Measurements from ENCODE around the gene BCL2L1. TPM values are rescaled to one million over a fixed set of nuclear protein-coding genes. Genes with fewer than 3 reads are reported as not detected.

BCL2L1 gene
- total RNA-seq, 1 donor from 2014 or later = 57.2 TPM

GRCh38 chr20:31738729-31739549, 16.3 kb upstream of the BCL2L1 start, which contains the start of gene TPX2:
Gene TPX2 (plus strand): TSS chr20:31739290. CDS start chr20:31757477, 18,187 bp downstream.
- intact Hi-C loops (cut with DNase I) = no loop called here
- TF ChIP-seq CTCF (IDR thresholded peaks at IDR 0.05) (peak in 1 of 3 experiments; percentile 19), POLR2AphosphoS5 (IDR thresholded peaks at IDR 0.05; ENCODE audit: insufficient read depth in 1 of 2, low read depth in 1 of 2) (peak; percentile 72 to 97), POLR2A (IDR thresholded peaks at IDR 0.05) (peak in 1 of 2 donors; percentile 52)
- peak in 1 of 2 donors; percentile 98 for DNase-seq (ENCODE audit: extremely low spot score in 2 of 2)

GRCh38 chr20:31731321-31731717, 8.7 kb upstream of the BCL2L1 start:
- no peaks in the 10 kb centered on the region for H3K9me3 ChIP-seq
- no peak overlapping the region for H3K4me3 ChIP-seq
- H3K27ac ChIP-seq = no peak overlapping the region
- H3K4me1 ChIP-seq = no peaks in the 10 kb centered on the region
- TF ChIP-seq POLR2AphosphoS5 (IDR thresholded peaks at IDR 0.05; ENCODE audit: insufficient read depth in 1 of 2, low read depth in 1 of 2) (no peak), POLR2A (IDR thresholded peaks at IDR 0.05) (no peak), CTCF (IDR thresholded peaks at IDR 0.05) (no peak)
- H3K27me3 ChIP-seq = no peaks in the 10 kb centered on the region
- no peaks in the 10 kb centered on the region for H3K36me3 ChIP-seq
- no peak for DNase-seq (ENCODE audit: extremely low spot score in 2 of 2)
- intact Hi-C loops (cut with DNase I) = no loop called here

More at GRCh38 chr20:31738729-31739549, 16.3 kb upstream of the BCL2L1 start, which contains the start of gene TPX2:
- no peaks in the 10 kb centered on the region for H3K27me3 ChIP-seq
- peaks cover 10% of the 10 kb centered on the region for H3K4me1 ChIP-seq
- peak within 1 kb of the TSS; percentile 59 for H3K27ac ChIP-seq
- H3K4me3 ChIP-seq = peak within 1 kb of the TSS; percentile 52 to 53
- no peaks in the 10 kb centered on the region for H3K9me3 ChIP-seq
- H3K36me3 ChIP-seq = no peaks in the 10 kb centered on the region

- peak overlapping the region; percentile 99 for H3K27ac ChIP-seq
- H3K27me3 ChIP-seq = no peaks in the 10 kb centered on the region
- peak overlapping the region; percentile 72 to 76 for H3K4me3 ChIP-seq
- no peaks in the 10 kb centered on the region for H3K9me3 ChIP-seq
- peaks cover 0 to 8% of the 10 kb centered on the region in 2 donors for H3K36me3 ChIP-seq
- intact Hi-C loops (cut with DNase I) = loop anchor here (2.0 kb wide), 1 partner anchor 63 kb away; no protein-coding TSS in a partner anchor
- H3K4me1 ChIP-seq = peaks cover 37% of the 10 kb centered on the region
- TF ChIP-seq POLR2A (IDR thresholded peaks at IDR 0.05) (peak in 1 of 2 donors; percentile 78), POLR2AphosphoS5 (IDR thresholded peaks at IDR 0.05; ENCODE audit: insufficient read depth in 1 of 2, low read depth in 1 of 2) (peak; percentile 88 to 94), CTCF (IDR thresholded peaks at IDR 0.05) (peak; percentile 93 to 97 (median 93))
- DNase-seq (ENCODE audit: extremely low spot score in 2 of 2) = peak in 1 of 2 donors; percentile 99
These were observed 831 bp upstream of the BCL2L1 start for GRCh38 chr20:31723319-31724078.

- intact Hi-C loops (cut with DNase I) = loop anchor here (2.0 kb wide), 1 partner anchor 62 kb away; no protein-coding TSS in a partner anchor
- no peak for TF ChIP-seq POLR2A (IDR thresholded peaks at IDR 0.05)
- no peak for TF ChIP-seq CTCF (IDR thresholded peaks at IDR 0.05)
- no peak for TF ChIP-seq POLR2AphosphoS5 (IDR thresholded peaks at IDR 0.05; ENCODE audit: insufficient read depth in 1 of 2, low read depth in 1 of 2)
- Histone ChIP-seq H3K4me3 (peak overlapping the region; percentile 72 to 76), H3K27me3 (no peaks in the 10 kb centered on the region), H3K36me3 (peaks cover 0 to 8% of the 10 kb centered on the region in 2 donors), H3K27ac (peak overlapping the region; percentile 99), H3K4me1 (peaks cover 42% of the 10 kb centered on the region), H3K9me3 (no peaks in the 10 kb centered on the region)
- peak in 1 of 2 donors; percentile 93 for DNase-seq (ENCODE audit: extremely low spot score in 2 of 2)
These were observed 326 bp upstream of the BCL2L1 start for GRCh38 chr20:31723069-31723318.

All from vagina (tissue), 2 donors.